HUES48 (cell line): ENCODE data around the gene MON2.
"Not testable (repeated sequence)": the region's sequence is repeated elsewhere in the genome, so short reads cannot be mapped to it uniquely, and the experiment has no call there.

Experiments used
- H3K27ac ChIP-seq: one replicate; pipeline ENCODE4 v1.7.0; 2013; ENCODE audit warnings: low read depth, low read length, inconsistent platforms
- H3K27me3 ChIP-seq: 2 replicates; pipeline ENCODE4 v1.6.1; 2013; ENCODE audit warnings: mild to moderate bottlenecking, low read length; ENCODE audit not compliant: control insufficient read depth, insufficient read depth
- H3K36me3 ChIP-seq: 2 replicates; pipeline ENCODE4 v1.6.1; 2013; ENCODE audit warnings: low read length; ENCODE audit not compliant: control insufficient read depth, insufficient read depth
- H3K4me1 ChIP-seq: 2 replicates; pipeline ENCODE4 v1.6.1; 2013; ENCODE audit warnings: mild to moderate bottlenecking, low read length; ENCODE audit not compliant: control insufficient read depth, insufficient read depth
- H3K4me3 ChIP-seq: 2 replicates; pipeline ENCODE4 v1.5.1; 2013; ENCODE audit warnings: mild to moderate bottlenecking, low read depth, low read length
- H3K9ac ChIP-seq: 2 replicates; pipeline ENCODE4 v1.6.1; 2013; ENCODE audit warnings: mild to moderate bottlenecking, low read depth, low read length, moderate library complexity
- H3K9me3 ChIP-seq: 2 replicates; pipeline ENCODE4 v1.6.1; 2013; ENCODE audit warnings: low read length; ENCODE audit not compliant: control insufficient read depth, insufficient read depth

The MON2 gene

DNA sequence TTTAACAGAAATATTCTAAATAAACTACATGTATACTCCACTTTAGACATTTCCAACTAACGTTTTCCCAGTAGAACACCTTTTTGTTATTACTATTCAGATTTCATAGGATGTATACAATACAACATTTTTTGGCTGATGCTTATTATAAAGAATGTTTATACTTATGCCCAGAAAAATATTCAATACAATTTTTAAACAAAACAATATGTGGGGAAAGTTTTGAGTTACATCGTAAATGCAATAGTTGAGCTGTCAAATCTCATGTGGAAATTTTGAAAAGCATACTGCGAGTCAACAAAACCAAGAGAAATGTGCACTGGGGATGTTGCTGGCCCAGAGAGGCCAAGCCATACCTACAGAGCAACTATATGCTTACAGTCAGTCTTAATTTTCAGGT is 18.2 kb upstream of the MON2 start:
- no peaks in the 10 kb centered on the region for H3K4me1 ChIP-seq
- H3K9me3 ChIP-seq: no peaks in the 10 kb centered on the region
- H3K4me3 ChIP-seq: no peak overlapping the region
- no peak overlapping the region for H3K27ac ChIP-seq
- no peaks in the 10 kb centered on the region for H3K36me3 ChIP-seq
- H3K9ac ChIP-seq: no peak overlapping the region
- H3K27me3 ChIP-seq: no peaks in the 10 kb centered on the region

DNA sequence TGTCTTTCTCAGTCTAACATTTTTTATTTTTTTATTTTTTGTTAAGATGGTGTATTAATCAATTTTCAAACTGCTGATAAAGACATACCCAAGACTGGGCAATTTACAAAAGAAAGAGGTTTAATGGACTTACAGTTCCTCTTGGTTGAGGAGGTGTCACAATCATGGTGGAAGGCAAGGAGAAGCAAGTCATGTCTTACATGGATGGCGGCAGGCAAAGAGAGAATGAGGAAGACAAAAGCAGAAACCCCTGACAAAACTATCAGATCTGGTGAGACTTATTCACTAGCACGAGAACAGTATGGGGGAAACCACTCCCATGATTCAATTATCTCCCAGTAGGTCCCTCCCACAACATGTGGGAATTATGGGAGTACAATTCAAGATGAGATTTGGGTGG is 11.2 kb upstream of the MON2 start:
- H3K27ac ChIP-seq, H3K9me3 ChIP-seq, H3K4me3 ChIP-seq, H3K36me3 ChIP-seq, H3K4me1 ChIP-seq, H3K9ac ChIP-seq, H3K27me3 ChIP-seq: not testable (repeated sequence)

DNA sequence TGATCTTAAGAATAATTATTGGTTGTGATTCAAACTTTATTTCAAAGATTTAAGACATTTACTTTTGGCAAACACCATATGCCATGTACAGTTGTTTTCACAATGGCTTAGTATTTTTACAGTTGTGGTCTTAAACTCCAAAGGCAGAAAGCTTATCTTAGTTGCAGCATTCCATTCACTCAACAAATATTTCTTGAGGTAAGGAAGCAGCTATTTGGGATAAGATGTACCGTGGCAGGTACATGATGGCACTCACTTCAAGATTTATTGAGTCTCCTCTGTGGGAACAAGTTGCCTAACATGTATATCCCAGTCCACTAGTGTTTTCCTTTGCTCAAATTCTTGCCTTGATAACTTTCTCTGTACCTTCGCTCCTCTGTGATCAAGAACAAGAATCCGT is 8.0 kb upstream of the MON2 start:
- Histone ChIP-seq H3K36me3 (no peaks in the 10 kb centered on the region), H3K27ac (no peak overlapping the region), H3K27me3 (no peaks in the 10 kb centered on the region), H3K4me3 (no peak overlapping the region), H3K9me3 (no peaks in the 10 kb centered on the region), H3K9ac (no peak overlapping the region), H3K4me1 (no peaks in the 10 kb centered on the region)

DNA sequence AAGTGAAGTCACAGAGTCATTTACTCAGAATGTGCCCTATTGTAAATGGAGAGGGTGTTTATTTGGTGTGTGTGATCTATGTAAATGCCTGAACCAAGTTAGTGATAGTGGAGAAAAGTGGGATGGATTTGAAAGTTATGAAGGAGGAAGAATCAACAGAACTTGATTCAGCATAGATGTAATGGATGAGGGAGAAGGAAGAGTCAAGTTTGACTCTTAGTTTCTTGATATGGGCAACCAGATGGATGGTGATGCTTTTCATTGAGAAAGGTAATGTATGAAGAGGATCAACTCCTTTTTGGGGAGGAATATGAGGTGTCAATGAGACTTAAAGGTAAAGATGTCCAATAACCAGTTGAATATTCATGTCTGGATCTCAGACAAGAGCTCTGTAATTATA is 6.7 kb upstream of the MON2 start:
- no peak overlapping the region for H3K27ac ChIP-seq
- no peaks in the 10 kb centered on the region for H3K4me1 ChIP-seq
- no peaks in the 10 kb centered on the region for H3K36me3 ChIP-seq
- H3K27me3 ChIP-seq: no peaks in the 10 kb centered on the region
- no peak overlapping the region for H3K4me3 ChIP-seq
- no peak overlapping the region for H3K9ac ChIP-seq
- H3K9me3 ChIP-seq: no peaks in the 10 kb centered on the region

DNA sequence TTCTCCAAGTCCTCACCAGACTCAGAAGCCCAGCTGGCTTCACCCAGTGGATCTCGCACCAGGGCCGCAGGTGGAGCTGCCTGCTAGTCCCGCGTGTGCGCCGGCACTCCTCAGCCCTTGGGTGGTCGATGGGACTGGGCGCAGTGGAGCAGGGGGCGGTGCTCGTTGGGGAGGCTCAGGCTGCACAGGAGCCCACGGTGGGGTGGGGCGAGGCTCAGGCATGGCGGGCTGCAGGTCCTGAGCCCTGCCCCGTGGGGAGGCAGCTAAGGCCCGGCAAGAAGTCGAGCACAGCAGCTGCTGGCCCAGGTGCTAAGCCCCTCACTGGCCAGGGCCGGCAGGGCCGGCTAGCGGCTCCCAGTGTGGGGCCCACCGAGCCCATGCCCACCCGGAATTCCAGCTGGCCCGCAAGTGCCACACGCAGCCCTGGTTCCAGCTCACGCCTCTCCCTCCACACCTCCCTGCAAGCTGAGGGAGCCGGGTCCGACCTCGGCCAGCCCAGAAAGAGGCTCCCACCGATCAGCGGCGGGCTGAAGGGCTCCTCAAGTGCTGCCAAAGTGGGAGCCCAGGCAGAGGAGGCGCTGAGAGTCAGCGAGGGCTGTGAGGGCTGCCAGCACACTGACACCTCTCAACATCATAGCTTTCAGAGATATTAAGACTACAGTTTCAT is 5.3 kb upstream of the MON2 start:
- H3K36me3 ChIP-seq, H3K4me3 ChIP-seq, H3K9ac ChIP-seq: not testable (repeated sequence)

DNA sequence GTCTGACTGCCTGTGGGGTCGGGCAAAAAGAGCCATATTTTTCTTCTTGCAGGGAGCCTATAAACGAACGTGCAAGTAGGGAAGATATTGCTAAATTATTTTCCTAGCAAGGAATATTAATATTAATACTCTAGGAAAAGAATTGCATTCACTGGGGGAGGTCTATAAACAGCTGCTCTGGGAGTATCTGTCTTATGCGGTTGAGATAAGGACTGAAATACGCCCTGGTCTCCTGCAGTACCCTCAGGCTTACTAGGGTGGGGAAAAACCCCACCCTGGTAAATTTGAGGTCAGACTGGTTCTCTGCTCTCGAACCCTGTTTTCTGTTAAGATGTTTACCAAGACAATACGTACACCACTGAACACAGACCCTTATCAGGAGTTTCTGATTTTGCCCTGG is 3.4 kb upstream of the MON2 start:
- not testable (repeated sequence) for H3K27me3 ChIP-seq, H3K9me3 ChIP-seq, H3K27ac ChIP-seq, H3K9ac ChIP-seq, H3K4me1 ChIP-seq, H3K36me3 ChIP-seq, H3K4me3 ChIP-seq

More for the DNA sequence above, 5.3 kb upstream of the MON2 start:
- H3K9me3 ChIP-seq, H3K4me1 ChIP-seq, H3K27ac ChIP-seq, H3K27me3 ChIP-seq: not testable (repeated sequence)

DNA sequence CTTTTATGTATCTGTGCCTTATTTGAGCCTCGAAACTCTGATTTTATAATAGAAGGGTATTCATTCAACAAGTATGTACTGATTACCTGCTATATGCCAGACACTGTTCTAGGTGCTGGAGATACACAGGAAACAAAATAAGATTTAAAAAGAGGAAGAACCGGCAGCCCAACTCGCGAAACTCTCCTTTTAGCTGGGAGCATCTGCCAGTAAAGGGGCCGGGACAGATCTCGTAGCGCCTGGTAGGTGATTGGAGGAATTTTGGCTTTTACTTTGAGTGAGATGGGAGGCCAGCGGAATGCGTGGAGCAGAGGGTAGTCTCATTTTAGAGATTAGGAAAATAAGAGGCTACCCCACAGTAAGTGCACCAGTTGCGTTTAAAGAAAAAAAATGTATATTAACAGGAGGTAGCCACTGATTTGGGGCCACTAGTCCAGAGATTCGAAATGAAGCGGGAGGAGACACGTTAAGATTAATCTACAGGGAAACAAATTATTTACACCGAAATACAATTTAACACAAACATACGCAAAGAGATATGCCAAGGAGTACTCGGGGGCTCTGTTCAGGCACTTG is 520 bp upstream of the MON2 start:
- Histone ChIP-seq H3K4me1 (peaks cover 10% of the 10 kb centered on the region), H3K9me3 (no peaks in the 10 kb centered on the region), H3K36me3 (no peaks in the 10 kb centered on the region), H3K4me3 (peak overlapping the region; percentile 97), H3K27ac (no peak overlapping the region), H3K27me3 (0 out of 2 replicates have a peak, but pooled peaks cover 5% of the 10 kb centered on the region), H3K9ac (peak overlapping the region; percentile 34; the same call in 1 of the 2 replicates)

DNA sequence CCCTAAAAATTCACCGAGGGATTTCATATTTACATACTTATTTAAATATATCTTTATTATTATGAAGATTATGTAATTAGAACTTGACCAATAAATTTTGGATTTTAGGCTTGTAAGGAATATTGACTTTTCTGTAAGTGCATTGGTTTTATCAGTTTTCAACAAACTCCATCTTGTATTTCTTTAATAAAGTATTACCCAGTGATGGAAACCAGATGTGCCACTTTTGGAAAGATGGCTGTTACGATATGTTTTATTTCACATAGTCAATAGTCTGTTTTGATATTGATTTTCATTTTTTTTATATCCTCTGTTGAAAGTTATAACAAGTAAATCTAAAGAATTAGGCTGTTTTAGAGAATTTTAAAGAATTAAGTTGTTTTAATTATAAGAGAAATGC is 1.8 kb downstream of the MON2 start:
- Histone ChIP-seq H3K27ac (no peak overlapping the region), H3K4me3 (peak overlapping the region; percentile 97), H3K27me3 (0 out of 2 replicates have a peak, but pooled peaks cover 5% of the 10 kb centered on the region), H3K36me3 (no peaks in the 10 kb centered on the region), H3K9me3 (no peaks in the 10 kb centered on the region), H3K9ac (no peak overlapping the region), H3K4me1 (peaks cover 10% of the 10 kb centered on the region)

DNA sequence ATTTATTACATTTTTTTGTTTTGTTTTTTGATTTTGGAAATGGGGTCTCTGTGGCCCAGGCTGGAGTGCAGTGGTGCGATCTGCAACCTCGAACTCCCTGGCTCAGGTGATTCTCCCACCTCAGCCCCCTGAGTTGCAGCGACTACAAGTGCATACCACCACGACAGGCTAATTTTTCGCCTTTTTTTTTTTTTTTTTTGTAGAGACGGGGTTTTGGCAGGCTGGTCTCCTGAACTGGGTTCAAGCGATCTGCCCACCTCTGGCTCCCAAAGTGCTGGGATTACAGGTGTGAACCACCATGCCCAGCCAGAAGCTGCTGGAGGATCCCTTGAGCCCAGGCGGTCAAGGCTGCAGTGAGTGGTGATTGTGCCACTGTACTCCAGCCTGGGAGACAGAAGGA is 2.3 kb downstream of the MON2 start:
- Histone ChIP-seq H3K9me3 (no peaks in the 10 kb centered on the region), H3K4me3 (no peak overlapping the region; the same call in 1 of the 2 replicates), H3K27ac (no peak overlapping the region), H3K27me3 (0 out of 2 replicates have a peak, but pooled peaks cover 5% of the 10 kb centered on the region), H3K4me1 (peaks cover 10% of the 10 kb centered on the region), H3K9ac (no peak overlapping the region), H3K36me3 (no peaks in the 10 kb centered on the region)

DNA sequence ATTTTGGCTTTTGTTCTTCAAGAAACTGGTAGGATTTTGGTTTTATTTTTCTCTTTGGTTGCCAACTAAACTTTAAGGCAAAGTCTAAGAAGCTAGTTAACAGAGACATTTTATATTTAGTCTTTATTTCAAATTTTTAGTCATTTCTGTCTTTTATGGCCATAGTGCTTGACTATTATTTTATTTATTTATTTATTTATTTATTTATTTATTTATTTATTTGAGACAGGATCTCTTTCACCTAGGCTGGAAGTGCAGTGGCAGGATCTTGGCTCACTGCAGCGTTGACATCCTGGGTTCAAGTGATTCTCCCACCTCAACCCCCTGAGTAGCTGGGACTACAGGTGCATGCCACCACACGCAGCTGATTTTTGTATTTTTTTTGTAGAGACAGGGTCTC is 3.1 kb downstream of the MON2 start:
- 0 out of 2 replicates have a peak, but pooled peaks cover 5% of the 10 kb centered on the region for H3K27me3 ChIP-seq
- H3K27ac ChIP-seq: no peak overlapping the region
- H3K9ac ChIP-seq: no peak overlapping the region
- H3K4me1 ChIP-seq: peaks cover 10% of the 10 kb centered on the region
- no peaks in the 10 kb centered on the region for H3K9me3 ChIP-seq
- no peak overlapping the region for H3K4me3 ChIP-seq
- H3K36me3 ChIP-seq: no peaks in the 10 kb centered on the region

DNA sequence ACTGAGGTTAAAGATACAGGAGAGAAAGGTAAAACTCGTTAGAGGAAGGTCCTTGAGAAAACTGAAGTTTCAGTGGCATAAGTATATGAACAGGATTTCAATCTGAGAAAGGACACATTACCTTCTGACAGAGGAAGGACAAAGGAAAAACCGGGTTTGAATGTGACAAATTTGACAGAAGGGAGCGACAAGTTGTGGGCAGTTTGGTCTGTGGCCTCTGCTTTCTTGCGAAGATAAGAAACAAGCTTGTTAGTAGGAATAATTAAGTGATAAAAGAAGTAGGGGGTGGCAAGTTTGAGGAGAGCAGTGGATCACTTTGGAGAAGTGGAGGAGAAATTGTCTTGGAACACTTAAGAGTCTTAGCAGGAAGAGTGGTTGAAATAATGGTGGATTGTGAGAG is 5.1 kb downstream of the MON2 start:
- peaks cover 7% of the 10 kb centered on the region for H3K4me1 ChIP-seq
- H3K27ac ChIP-seq: no peak overlapping the region
- H3K27me3 ChIP-seq: no peaks in the 10 kb centered on the region
- no peak overlapping the region for H3K4me3 ChIP-seq
- no peak overlapping the region for H3K9ac ChIP-seq
- H3K9me3 ChIP-seq: no peaks in the 10 kb centered on the region
- no peaks in the 10 kb centered on the region for H3K36me3 ChIP-seq
